ENCODE measurements around the gene NFKBIA. TPM values are rescaled to one million over a fixed set of nuclear protein-coding genes. Genes with fewer than 3 reads are reported as not detected.

The NFKBIA gene
- polyA plus RNA-seq, 4 donors, result 108 to 173 (median 122) TPM

DNA sequence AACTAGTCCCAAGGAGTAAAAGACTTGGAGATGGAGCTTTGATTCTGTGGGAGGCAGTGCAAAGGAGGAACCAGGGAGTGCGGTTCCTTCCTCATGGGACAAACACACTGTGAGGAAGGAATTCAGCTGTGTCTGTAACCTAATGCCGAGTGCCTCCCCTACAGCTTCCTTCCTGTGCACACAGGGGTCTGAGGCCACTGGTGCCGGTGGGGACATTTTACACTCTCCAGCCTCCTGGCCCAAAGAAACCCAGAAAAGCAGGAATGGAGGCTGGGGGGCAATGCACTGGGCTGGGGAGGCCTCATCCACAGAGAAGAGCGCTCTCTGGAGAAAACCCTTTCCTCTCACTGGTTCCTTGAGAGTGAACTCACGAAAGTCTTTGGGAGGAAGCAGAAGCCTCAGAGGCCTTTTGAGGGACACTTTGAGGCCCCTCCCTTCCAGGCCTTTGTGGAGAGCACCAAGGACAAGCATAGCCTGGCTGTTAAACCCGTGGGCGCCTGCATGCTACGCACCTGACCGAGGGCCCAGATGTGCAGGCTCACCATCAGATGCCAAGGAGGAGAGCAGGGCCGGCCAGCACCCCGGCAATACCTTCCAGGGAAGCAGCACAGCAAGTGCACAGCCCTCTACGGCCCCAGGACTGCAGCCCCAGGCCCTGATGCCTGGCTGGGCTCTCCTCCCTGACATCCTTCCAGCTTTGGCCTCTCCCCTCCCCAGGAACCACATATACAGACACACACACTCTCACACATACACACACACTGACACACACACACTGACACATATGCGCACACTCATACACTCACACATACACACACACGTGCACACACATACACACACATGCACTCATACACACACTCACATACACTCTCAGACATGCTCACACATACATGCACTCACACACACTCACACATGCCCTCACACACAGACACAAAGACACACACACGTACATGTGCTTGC lies 52.0 kb downstream of the NFKBIA start:
- H3K4me1 ChIP-seq (ENCODE audit: control insufficient read depth in 3 of 3, insufficient read depth in 2 of 3, low read depth in 1 of 3, low read length in 2 of 3), result peaks cover 0 to 54% (median 0%) of the 10 kb centered on the region in 3 donors
- DNase-seq (no peak), FAIRE-seq (no peak)
- H3K9me3 ChIP-seq (ENCODE audit: control insufficient read depth in 2 of 2, insufficient read depth in 1 of 2, low read depth in 1 of 2, low read length in 1 of 2), result no peaks in the 10 kb centered on the region
- peak overlapping the region in 1 of 3 donors; percentile 9 for H3K27ac ChIP-seq (ENCODE audit: low read depth in 1 of 3, low read length in 2 of 3)
- no peaks in the 10 kb centered on the region for H3K27me3 ChIP-seq (ENCODE audit: control insufficient read depth in 3 of 3, insufficient read depth in 3 of 3, low read length in 3 of 3)
- no peaks in the 10 kb centered on the region for H3K36me3 ChIP-seq (ENCODE audit: control insufficient read depth in 3 of 3, insufficient read depth in 2 of 3, low read depth in 1 of 3, low read length in 3 of 3)
- H3K4me3 ChIP-seq (ENCODE audit: low read depth in 1 of 3, low read length in 3 of 3), result no peak overlapping the region
- WGBS, 3 donors, result 73 to 87% (median 86%) methylated on average over 14 to 15 of the region's 15 CpGs

DNA sequence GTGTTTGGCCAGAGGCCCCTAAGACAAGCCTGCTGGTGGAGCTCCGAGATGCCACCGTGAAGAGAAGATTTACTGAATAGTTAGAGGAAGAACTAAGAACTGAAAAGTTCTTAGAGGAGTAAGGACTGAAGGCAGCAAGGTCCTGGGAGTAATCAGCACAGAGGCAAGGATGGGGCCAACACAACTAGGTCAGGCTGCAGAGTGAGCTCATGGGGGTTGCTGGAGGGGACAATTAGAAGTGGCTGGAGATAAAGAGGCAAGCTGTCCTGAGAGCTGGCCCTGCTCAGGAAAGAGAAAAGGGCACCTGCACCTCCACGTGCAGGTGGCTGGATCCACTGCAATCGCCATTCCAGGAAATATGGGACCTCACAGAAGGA lies 52.7 kb downstream of the NFKBIA start:
- Histone ChIP-seq H3K4me1 (ENCODE audit: control insufficient read depth in 3 of 3, insufficient read depth in 2 of 3, low read depth in 1 of 3, low read length in 2 of 3) (peaks cover 0 to 57% (median 0%) of the 10 kb centered on the region in 3 donors), H3K4me3 (ENCODE audit: low read depth in 1 of 3, low read length in 3 of 3) (no peak overlapping the region), H3K27ac (ENCODE audit: low read depth in 1 of 3, low read length in 2 of 3) (no peak overlapping the region), H3K36me3 (ENCODE audit: control insufficient read depth in 3 of 3, insufficient read depth in 2 of 3, low read depth in 1 of 3, low read length in 3 of 3) (no peaks in the 10 kb centered on the region), H3K27me3 (ENCODE audit: control insufficient read depth in 3 of 3, insufficient read depth in 3 of 3, low read length in 3 of 3) (no peaks in the 10 kb centered on the region), H3K9me3 (ENCODE audit: control insufficient read depth in 2 of 2, insufficient read depth in 1 of 2, low read depth in 1 of 2, low read length in 1 of 2) (no peaks in the 10 kb centered on the region)
- 66 to 77% (median 71%) methylated on average over 4 of the region's 4 CpGs for WGBS, 3 donors
- DNase-seq (no peak), FAIRE-seq (no peak)

Other genes with a start within 250 kb of the NFKBIA start
- 100 to 1,000 TPM; 165 to 288 (median 266) TPM for gene PSMA6, start 112.4 kb downstream of the NFKBIA start, polyA plus RNA-seq
- under 1 TPM in 1 of 4 donors, not detected in 3; 0.01 TPM for gene INSM2, start 129.4 kb upstream of the NFKBIA start, polyA plus RNA-seq